ENCODE measurements around the gene CAPN9.

CAPN9 gene

DNA sequence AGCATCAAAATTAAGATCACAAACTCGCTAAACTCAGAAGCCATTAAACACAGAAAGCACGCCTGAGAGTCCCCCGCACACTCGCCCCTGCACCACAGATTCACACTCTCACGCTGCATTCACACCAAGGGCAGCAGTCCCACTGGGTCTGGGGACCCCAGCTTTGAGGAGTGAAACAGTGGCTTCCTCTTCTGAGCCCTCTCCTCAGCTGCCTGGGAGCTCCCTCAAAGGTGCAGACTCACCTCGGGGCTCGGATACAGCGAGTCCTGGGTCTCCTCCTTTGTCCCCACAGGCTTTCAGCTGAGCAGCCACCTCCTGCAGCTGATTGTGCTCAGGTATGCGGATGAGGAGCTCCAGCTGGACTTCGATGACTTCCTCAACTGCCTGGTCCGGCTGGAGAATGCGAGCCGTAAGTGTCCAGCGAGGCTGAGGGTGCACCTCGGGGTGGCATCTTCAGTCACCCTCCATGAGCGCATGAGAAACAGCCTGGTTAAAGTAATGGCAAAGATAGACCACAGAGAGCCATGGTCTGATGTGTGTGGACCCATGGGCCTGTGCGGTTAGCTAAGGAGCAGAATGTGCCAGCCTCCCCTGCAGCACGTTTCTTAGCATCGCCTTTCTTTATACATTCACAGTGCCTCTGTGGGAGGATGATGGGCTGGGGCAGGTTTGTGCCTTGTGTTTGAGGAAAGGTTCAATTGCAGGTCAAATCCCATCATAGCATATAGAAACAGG, 47.9 kb downstream of the CAPN9 start:
- Histone ChIP-seq H3K36me3 (no peaks in the 10 kb centered on the region), H3K27me3 (no peaks in the 10 kb centered on the region), H3K9me3 (no peaks in the 10 kb centered on the region), H3K27ac (no peak overlapping the region), H3K4me3 (no peak overlapping the region), H3K4me1 (no peaks in the 10 kb centered on the region)
- TF ChIP-seq, protein P1, sequence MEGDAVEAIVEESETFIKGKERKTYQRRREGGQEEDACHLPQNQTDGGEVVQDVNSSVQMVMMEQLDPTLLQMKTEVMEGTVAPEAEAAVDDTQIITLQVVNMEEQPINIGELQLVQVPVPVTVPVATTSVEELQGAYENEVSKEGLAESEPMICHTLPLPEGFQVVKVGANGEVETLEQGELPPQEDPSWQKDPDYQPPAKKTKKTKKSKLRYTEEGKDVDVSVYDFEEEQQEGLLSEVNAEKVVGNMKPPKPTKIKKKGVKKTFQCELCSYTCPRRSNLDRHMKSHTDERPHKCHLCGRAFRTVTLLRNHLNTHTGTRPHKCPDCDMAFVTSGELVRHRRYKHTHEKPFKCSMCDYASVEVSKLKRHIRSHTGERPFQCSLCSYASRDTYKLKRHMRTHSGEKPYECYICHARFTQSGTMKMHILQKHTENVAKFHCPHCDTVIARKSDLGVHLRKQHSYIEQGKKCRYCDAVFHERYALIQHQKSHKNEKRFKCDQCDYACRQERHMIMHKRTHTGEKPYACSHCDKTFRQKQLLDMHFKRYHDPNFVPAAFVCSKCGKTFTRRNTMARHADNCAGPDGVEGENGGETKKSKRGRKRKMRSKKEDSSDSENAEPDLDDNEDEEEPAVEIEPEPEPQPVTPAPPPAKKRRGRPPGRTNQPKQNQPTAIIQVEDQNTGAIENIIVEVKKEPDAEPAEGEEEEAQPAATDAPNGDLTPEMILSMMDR (IDR thresholded peaks at IDR 0.05), result no peak
- no peak for DNase-seq
- intact Hi-C loops (cut with DNase I; ENCODE audit: low total_unique reads), result loop anchor here (5.0 kb wide), 2 partner anchors 182 to 417 kb away; partner anchors contain the start of genes ARV1 and TTC13

DNA sequence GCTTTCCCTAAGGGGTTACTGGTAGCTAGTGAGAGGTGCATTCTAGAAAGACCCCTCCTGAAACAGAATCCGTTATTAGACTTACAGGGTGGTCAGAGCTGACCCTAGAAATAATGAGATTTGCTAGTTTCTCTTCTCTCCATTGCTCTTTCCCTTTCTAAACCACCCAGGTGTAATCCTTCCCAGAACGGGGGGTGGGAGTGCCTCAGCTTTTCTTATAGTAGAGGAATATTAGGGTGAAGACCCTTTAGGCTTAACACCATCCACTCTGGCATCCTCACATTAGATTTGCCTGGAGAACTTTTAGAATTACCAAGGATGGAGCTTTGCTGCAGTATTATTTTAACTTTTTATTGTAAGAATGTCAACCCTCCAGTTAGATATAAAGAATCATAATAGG, 49.4 kb downstream of the CAPN9 start:
- Histone ChIP-seq H3K4me3 (no peak overlapping the region), H3K27ac (no peak overlapping the region), H3K27me3 (no peaks in the 10 kb centered on the region), H3K4me1 (no peaks in the 10 kb centered on the region), H3K9me3 (no peaks in the 10 kb centered on the region), H3K36me3 (no peaks in the 10 kb centered on the region)
- no peak for DNase-seq
- TF ChIP-seq, protein P1 (IDR thresholded peaks at IDR 0.05), result no peak
- intact Hi-C loops (cut with DNase I; ENCODE audit: low total_unique reads), result loop anchor here (5.0 kb wide), 2 partner anchors 181 to 416 kb away; partner anchors contain the start of genes ARV1 and TTC13

DNA sequence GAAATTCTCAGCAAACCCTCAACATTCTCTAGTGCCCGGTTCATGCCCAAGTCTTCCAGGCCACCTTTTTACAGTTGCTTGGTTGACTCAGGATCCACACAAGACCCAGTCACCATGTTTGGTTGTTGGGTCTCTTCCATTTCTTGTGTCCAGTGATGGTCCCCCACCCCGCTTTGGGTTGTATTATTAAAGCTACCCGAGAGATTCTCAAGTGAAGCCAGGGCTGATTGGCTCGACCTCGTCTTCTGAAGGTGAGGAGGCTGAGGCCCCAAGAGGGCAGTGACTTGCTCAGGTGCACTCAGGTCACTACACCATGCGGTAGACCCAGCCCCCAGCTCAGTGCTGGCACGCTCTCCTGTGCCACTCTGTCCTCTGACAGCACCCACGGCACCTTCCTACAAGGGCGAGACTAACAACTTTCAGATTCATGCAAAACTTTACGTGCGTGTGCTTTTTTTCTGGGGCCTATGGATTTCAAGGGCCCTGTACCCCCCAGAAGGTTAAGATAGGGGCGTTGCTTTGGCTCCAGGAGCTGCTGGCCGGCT, 50.3 kb downstream of the CAPN9 start:
- TF ChIP-seq, protein P1 (IDR thresholded peaks at IDR 0.05), result no peak
- Histone ChIP-seq H3K36me3 (no peaks in the 10 kb centered on the region), H3K27ac (no peak overlapping the region), H3K4me3 (no peak overlapping the region), H3K27me3 (no peaks in the 10 kb centered on the region), H3K4me1 (no peaks in the 10 kb centered on the region), H3K9me3 (no peaks in the 10 kb centered on the region)
- no peak for DNase-seq
- intact Hi-C loops (cut with DNase I; ENCODE audit: low total_unique reads), result loop anchor here (5.0 kb wide), 2 partner anchors 180 to 415 kb away; partner anchors contain the start of genes ARV1 and TTC13

- H3K9me3 ChIP-seq, result no peaks in the 10 kb centered on the region
- H3K4me3 ChIP-seq, result no peak overlapping the region
- H3K4me1 ChIP-seq, result no peaks in the 10 kb centered on the region
- no peaks in the 10 kb centered on the region for H3K36me3 ChIP-seq
- TF ChIP-seq, protein P1 (IDR thresholded peaks at IDR 0.05), result peak; percentile 88
- no peaks in the 10 kb centered on the region for H3K27me3 ChIP-seq
- intact Hi-C loops (cut with DNase I; ENCODE audit: low total_unique reads), result loop anchor here (2.0 to 5.0 kb wide), 3 partner anchors 119 to 414 kb away; partner anchors contain the start of genes ARV1 and TTC13
- peak; percentile 56 to 82 for DNase-seq
- H3K27ac ChIP-seq, result no peak overlapping the region
Observed at GRCh38 chr1:230797942-230798365, 50.8 kb downstream of the CAPN9 start.

GRCh38 chr1:230798491-230798890, 51.3 kb downstream of the CAPN9 start:
- no peak overlapping the region for H3K27ac ChIP-seq
- TF ChIP-seq, protein P1 (IDR thresholded peaks at IDR 0.05), result no peak
- no peaks in the 10 kb centered on the region for H3K27me3 ChIP-seq
- H3K36me3 ChIP-seq, result no peaks in the 10 kb centered on the region
- no peak for DNase-seq
- no peak overlapping the region for H3K4me3 ChIP-seq
- H3K4me1 ChIP-seq, result no peaks in the 10 kb centered on the region
- H3K9me3 ChIP-seq, result no peaks in the 10 kb centered on the region
- intact Hi-C loops (cut with DNase I; ENCODE audit: low total_unique reads), result loop anchor here (2.0 to 5.0 kb wide), 3 partner anchors 118 to 414 kb away; partner anchors contain the start of genes ARV1 and TTC13

Data from tibial artery (tissue), 4 donors.